ENCODE results near the gene SLC35G3. TPM values are rescaled to one million over a fixed set of nuclear protein-coding genes. Genes with fewer than 3 reads are reported as not detected.

The SLC35G3 gene
- total and polyA plus RNA-seq, 4 experiments from 2014 or later = 0.09 TPM; not detected in 3

DNA sequence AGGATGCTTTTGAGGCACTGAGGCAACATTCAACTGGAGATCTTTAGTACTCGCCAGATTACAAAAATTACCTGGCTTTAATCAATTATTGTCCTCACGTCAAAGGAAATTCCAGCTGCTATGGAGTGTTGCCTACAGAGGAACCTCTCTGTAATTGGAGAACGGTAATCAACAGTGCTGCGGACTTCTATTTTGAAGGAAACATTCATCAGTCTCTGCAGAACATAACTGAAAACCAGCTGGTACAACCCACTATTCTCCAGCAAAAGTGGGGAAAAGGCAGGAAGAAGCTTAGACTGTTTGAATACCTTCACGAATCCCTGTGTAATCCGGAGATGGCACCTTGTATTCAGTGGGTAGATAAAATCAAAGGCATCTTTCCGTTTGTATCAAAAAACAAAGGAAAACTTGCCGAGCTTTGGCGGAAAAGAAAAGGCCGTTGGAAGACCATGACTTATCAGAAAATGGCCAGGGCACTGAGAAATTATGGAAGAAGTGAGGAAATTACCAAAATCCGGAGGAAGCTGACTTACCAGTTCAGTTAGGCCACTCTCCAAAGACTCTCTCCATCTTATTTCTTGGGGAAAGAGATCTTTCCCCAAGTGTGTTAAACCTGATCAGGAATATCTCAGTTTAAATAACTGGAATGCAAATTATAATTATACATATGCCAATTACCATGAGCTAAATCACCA, 3.0 kb downstream of the SLC35G3 start:
- H3K9me3 ChIP-seq (ENCODE audit: control insufficient read depth in 1 of 2, low read length in 2 of 2) = no peaks in the 10 kb centered on the region
- Mint-ChIP-seq H3K36me3 (no peaks in the 10 kb centered on the region), H3K4me1 (peaks cover 33 to 60% (median 37%) of the 10 kb centered on the region in 4 donors), H3K27ac (no peak overlapping the region), H3K9me3 (peaks cover 0 to 6% (median 0%) of the 10 kb centered on the region in 8 donors), H3K4me3 (no peak overlapping the region), H3K27me3 (no peaks in the 10 kb centered on the region)
- no peak overlapping the region for H3K27ac ChIP-seq (ENCODE audit: low read depth, low read length)
- no peak overlapping the region for H3K4me3 ChIP-seq (ENCODE audit: low read length in 2 of 2)
- no peaks in the 10 kb centered on the region for H3K36me3 ChIP-seq (ENCODE audit: insufficient read depth, low read length)
- ChIA-PET CTCF (ENCODE audit: partially characterized antibody) (interaction anchor here (2.3 kb wide), 1 partner anchor 22 kb away, joined by 8 read pairs; no protein-coding TSS in a partner anchor), POLR2A (ENCODE audit: partially characterized antibody) (interaction anchor here (1.0 to 2.7 kb wide), 4 partner anchors 22 to 331 kb away, joined by 3 to 14 read pairs (median 4); partner anchors contain the start of gene SLFN5)
- DNase-seq = no peak
- intact Hi-C loops (cut with micrococcal nuclease) = no loop called here
- no peaks in the 10 kb centered on the region for H3K27me3 ChIP-seq (ENCODE audit: insufficient read depth, low read length)
- peaks cover 35% of the 10 kb centered on the region for H3K4me1 ChIP-seq (ENCODE audit: insufficient read depth, low read length)

DNA sequence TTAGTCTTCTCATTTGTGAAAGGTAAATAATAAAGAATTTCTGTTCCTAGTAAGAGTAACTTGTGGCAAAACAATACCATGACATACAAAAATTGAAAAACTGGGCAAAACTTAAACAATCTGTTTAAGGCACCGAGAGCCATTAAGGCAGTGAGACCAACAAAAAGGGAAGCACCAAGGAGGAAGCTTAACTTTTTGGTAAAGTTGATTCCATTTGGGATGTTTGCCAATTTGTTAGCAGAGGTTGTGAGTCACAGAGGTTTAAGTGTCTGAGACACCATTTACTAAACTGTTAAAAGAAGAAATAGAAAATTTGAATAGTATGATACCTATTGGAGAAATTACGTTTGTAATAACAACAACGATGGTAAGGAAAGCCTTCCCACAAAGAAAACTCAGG, 4.9 kb downstream of the SLC35G3 start:
- no peak for DNase-seq
- Mint-ChIP-seq H3K27me3 (no peaks in the 10 kb centered on the region), H3K4me1 (peaks cover 39 to 76% (median 43%) of the 10 kb centered on the region in 4 donors), H3K4me3 (peak overlapping the region in 3 of 8 donors; percentile 22 to 62 (median 52)), H3K36me3 (no peaks in the 10 kb centered on the region), H3K9me3 (peaks cover 0 to 2% (median 0%) of the 10 kb centered on the region in 8 donors), H3K27ac (peak overlapping the region in 4 of 7 donors; percentile 17 to 62 (median 44))
- no peaks in the 10 kb centered on the region for H3K9me3 ChIP-seq (ENCODE audit: control insufficient read depth in 1 of 2, low read length in 2 of 2)
- peaks cover 38% of the 10 kb centered on the region for H3K4me1 ChIP-seq (ENCODE audit: insufficient read depth, low read length)
- H3K27ac ChIP-seq (ENCODE audit: low read depth, low read length) = no peak overlapping the region
- intact Hi-C loops (cut with micrococcal nuclease) = loop anchor here (2.0 kb wide), 1 partner anchor 26 kb away; no protein-coding TSS in a partner anchor
- no peaks in the 10 kb centered on the region for H3K36me3 ChIP-seq (ENCODE audit: insufficient read depth, low read length)
- ChIA-PET POLR2A (ENCODE audit: partially characterized antibody) (interaction anchor here (2.0 to 3.0 kb wide), 2 partner anchors 24 to 54 kb away, joined by 10 to 36 read pairs; partner anchors contain the start of gene SLFN5), CTCF (ENCODE audit: partially characterized antibody) (no interaction called here)
- H3K27me3 ChIP-seq (ENCODE audit: insufficient read depth, low read length) = no peaks in the 10 kb centered on the region
- H3K4me3 ChIP-seq (ENCODE audit: low read length in 2 of 2) = no peak overlapping the region

DNA sequence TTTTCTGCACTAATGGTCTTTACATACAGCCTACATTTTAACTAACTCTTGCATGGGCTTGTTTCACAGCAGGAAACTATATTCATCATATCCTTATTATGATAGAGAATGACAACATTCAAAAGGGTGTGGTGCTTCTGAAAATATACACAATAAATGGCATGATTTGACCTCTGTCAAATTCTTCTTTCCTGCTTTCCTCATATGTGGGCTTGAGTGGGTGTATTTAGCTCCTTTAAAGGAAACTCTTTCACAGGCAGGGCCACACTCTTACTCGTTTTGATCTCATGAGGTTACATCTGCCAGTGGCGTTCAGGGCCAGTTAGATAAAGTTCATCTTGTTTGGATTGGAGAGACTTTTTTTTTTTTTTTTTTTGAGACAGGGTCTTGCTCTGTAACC, 6.1 kb downstream of the SLC35G3 start:
- Histone ChIP-seq H3K4me3 (ENCODE audit: low read length in 2 of 2) (no peak overlapping the region), H3K4me1 (ENCODE audit: insufficient read depth, low read length) (peaks cover 46% of the 10 kb centered on the region), H3K27me3 (ENCODE audit: insufficient read depth, low read length) (no peaks in the 10 kb centered on the region), H3K36me3 (ENCODE audit: insufficient read depth, low read length) (no peaks in the 10 kb centered on the region), H3K9me3 (ENCODE audit: control insufficient read depth in 1 of 2, low read length in 2 of 2) (no peaks in the 10 kb centered on the region), H3K27ac (ENCODE audit: low read depth, low read length) (no peak overlapping the region)
- peak overlapping the region in 7 of 8 donors; percentile 19 to 74 (median 62) for H3K4me3 Mint-ChIP-seq
- peak overlapping the region; percentile 32 to 95 (median 71) for H3K27ac Mint-ChIP-seq
- POLR2A ChIA-PET (ENCODE audit: partially characterized antibody) = interaction anchor here (0.6 to 3.0 kb wide), 12 partner anchors 10 to 343 kb away, joined by 3 to 36 read pairs (median 6); partner anchors contain the start of gene SLFN5
- CTCF ChIA-PET (ENCODE audit: partially characterized antibody) = interaction anchor here (1.0 kb wide), 1 partner anchor 78 kb away, joined by 3 read pairs; no protein-coding TSS in a partner anchor
- DNase-seq = peak in 4 of 5 donors; percentile 27 to 46 (median 32)
- H3K27me3 Mint-ChIP-seq = no peaks in the 10 kb centered on the region
- intact Hi-C loops (cut with micrococcal nuclease) = loop anchor here (2.0 kb wide), 1 partner anchor 27 kb away; no protein-coding TSS in a partner anchor
- H3K4me1 Mint-ChIP-seq = peaks cover 41 to 83% (median 49%) of the 10 kb centered on the region in 4 donors
- peaks cover 0 to 2% (median 0%) of the 10 kb centered on the region in 8 donors for H3K9me3 Mint-ChIP-seq
- no peaks in the 10 kb centered on the region for H3K36me3 Mint-ChIP-seq

DNA sequence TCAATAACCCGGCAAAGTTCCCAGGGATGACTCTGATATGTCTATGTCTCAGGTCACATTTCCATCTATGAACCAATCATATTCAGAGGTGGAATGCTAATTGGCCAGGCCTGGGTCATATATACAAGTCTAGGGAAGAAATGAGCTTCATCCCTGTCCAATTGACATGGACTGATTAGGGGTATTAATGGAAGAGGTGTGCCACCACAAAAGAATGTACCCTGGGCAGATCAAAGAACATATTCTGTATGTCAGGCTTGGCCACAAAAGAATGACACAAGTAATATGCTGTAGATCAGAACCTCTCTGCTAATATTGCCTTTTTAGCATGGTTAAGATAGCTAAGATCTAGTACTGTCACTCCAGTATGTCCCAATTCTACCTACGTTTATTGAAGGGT, 6.7 kb downstream of the SLC35G3 start:
- Mint-ChIP-seq H3K4me1 (peaks cover 39 to 81% (median 44%) of the 10 kb centered on the region in 4 donors), H3K9me3 (peaks cover 0 to 2% (median 0%) of the 10 kb centered on the region in 8 donors), H3K27me3 (no peaks in the 10 kb centered on the region), H3K27ac (peak overlapping the region in 6 of 7 donors; percentile 32 to 95 (median 66)), H3K4me3 (peak overlapping the region in 3 of 8 donors; percentile 12 to 64 (median 52)), H3K36me3 (no peaks in the 10 kb centered on the region)
- Histone ChIP-seq H3K4me1 (ENCODE audit: insufficient read depth, low read length) (peaks cover 46% of the 10 kb centered on the region), H3K9me3 (ENCODE audit: control insufficient read depth in 1 of 2, low read length in 2 of 2) (no peaks in the 10 kb centered on the region), H3K27ac (ENCODE audit: low read depth, low read length) (no peak overlapping the region), H3K36me3 (ENCODE audit: insufficient read depth, low read length) (no peaks in the 10 kb centered on the region), H3K4me3 (ENCODE audit: low read length in 2 of 2) (no peak overlapping the region), H3K27me3 (ENCODE audit: insufficient read depth, low read length) (no peaks in the 10 kb centered on the region)
- POLR2A ChIA-PET (ENCODE audit: partially characterized antibody) = interaction anchor here (0.6 to 3.0 kb wide), 6 partner anchors 9 to 283 kb away, joined by 4 to 36 read pairs (median 8); partner anchors contain the start of gene SLFN5
- DNase-seq = no peak
- CTCF ChIA-PET (ENCODE audit: partially characterized antibody) = interaction anchor here (1.0 kb wide), 1 partner anchor 79 kb away, joined by 3 read pairs; no protein-coding TSS in a partner anchor
- intact Hi-C loops (cut with micrococcal nuclease) = no loop called here

DNA sequence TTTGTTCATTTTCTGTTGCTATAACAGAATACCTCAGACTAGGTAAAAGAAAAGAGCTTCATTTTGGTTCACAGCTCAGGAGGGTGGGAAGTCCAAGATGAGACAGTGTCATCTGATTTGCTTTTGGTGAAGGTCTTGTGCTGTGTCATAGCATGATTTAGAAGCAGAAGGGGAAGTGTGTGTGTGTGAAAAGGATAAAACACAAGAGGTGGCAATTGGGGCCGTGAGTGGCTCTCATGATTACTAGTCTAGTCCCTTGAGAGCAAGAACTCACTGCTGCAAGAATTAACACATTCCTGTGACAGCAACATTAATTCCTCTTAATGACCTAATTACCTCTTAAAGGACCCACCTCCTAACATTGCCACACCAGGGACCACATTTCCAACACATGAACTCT, 8.3 kb downstream of the SLC35G3 start:
- ChIA-PET POLR2A (ENCODE audit: partially characterized antibody) (interaction anchor here (0.7 to 18.0 kb wide), 3 partner anchors 9 to 55 kb away, joined by 3 to 217 read pairs (median 3); partner anchors contain the start of gene SLFN5), CTCF (ENCODE audit: partially characterized antibody) (interaction anchor here (1.1 kb wide), 1 partner anchor 29 kb away, joined by 4 read pairs; no protein-coding TSS in a partner anchor)
- Histone ChIP-seq H3K4me1 (ENCODE audit: insufficient read depth, low read length) (peaks cover 46% of the 10 kb centered on the region), H3K4me3 (ENCODE audit: low read length in 2 of 2) (no peak overlapping the region), H3K9me3 (ENCODE audit: control insufficient read depth in 1 of 2, low read length in 2 of 2) (no peaks in the 10 kb centered on the region), H3K27ac (ENCODE audit: low read depth, low read length) (no peak overlapping the region), H3K36me3 (ENCODE audit: insufficient read depth, low read length) (no peaks in the 10 kb centered on the region), H3K27me3 (ENCODE audit: insufficient read depth, low read length) (no peaks in the 10 kb centered on the region)
- peaks cover 36 to 73% (median 42%) of the 10 kb centered on the region in 4 donors for H3K4me1 Mint-ChIP-seq
- peak overlapping the region in 1 of 8 donors; percentile 48 for H3K4me3 Mint-ChIP-seq
- no peaks in the 10 kb centered on the region for H3K36me3 Mint-ChIP-seq
- no peaks in the 10 kb centered on the region for H3K27me3 Mint-ChIP-seq
- peaks cover 0 to 2% (median 0%) of the 10 kb centered on the region in 8 donors for H3K9me3 Mint-ChIP-seq
- peak overlapping the region in 1 of 7 donors; percentile 78 for H3K27ac Mint-ChIP-seq
- DNase-seq = no peak
- intact Hi-C loops (cut with micrococcal nuclease) = no loop called here

DNA sequence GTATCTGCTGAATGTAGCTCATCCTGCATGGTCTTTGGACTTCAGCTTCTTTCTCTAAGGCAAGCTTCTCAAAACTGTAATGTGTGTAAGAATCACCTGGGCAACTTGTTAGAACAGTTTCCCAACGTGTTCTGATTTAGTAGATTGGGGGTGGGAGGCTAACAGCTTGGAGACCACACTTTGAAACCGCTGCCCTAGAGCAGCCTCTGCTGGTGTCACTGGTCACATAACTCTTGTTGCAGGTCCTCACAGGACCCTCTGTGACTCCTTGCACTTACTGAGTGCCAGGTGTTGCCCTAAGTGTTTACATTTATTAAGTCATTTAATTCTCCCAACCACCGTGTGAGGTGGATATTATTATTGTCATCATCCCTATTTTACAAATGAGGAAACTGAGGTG, 9.9 kb downstream of the SLC35G3 start:
- peaks cover 37 to 76% (median 45%) of the 10 kb centered on the region in 4 donors for H3K4me1 Mint-ChIP-seq
- no peaks in the 10 kb centered on the region for H3K27me3 ChIP-seq (ENCODE audit: insufficient read depth, low read length)
- no peaks in the 10 kb centered on the region for H3K36me3 Mint-ChIP-seq
- H3K4me1 ChIP-seq (ENCODE audit: insufficient read depth, low read length) = peaks cover 47% of the 10 kb centered on the region
- H3K4me3 Mint-ChIP-seq = no peak overlapping the region
- peak overlapping the region in 1 of 7 donors; percentile 44 for H3K27ac Mint-ChIP-seq
- DNase-seq = no peak
- peaks cover 0 to 2% (median 0%) of the 10 kb centered on the region in 8 donors for H3K9me3 Mint-ChIP-seq
- ChIA-PET POLR2A (ENCODE audit: partially characterized antibody) (interaction anchor here (0.6 to 18.0 kb wide), 5 partner anchors 11 to 303 kb away, joined by 3 to 217 read pairs (median 4); partner anchors contain the start of gene SLFN5), CTCF (ENCODE audit: partially characterized antibody) (interaction anchor here (1.1 kb wide), 1 partner anchor 28 kb away, joined by 4 read pairs; no protein-coding TSS in a partner anchor)
- no peak overlapping the region for H3K4me3 ChIP-seq (ENCODE audit: low read length in 2 of 2)
- H3K9me3 ChIP-seq (ENCODE audit: control insufficient read depth in 1 of 2, low read length in 2 of 2) = no peaks in the 10 kb centered on the region
- intact Hi-C loops (cut with micrococcal nuclease) = no loop called here
- H3K27me3 Mint-ChIP-seq = no peaks in the 10 kb centered on the region
- H3K36me3 ChIP-seq (ENCODE audit: insufficient read depth, low read length) = no peaks in the 10 kb centered on the region
- H3K27ac ChIP-seq (ENCODE audit: low read depth, low read length) = no peak overlapping the region

All from CD4-positive, alpha-beta memory T cell (primary cell).